BJ (cell line): ENCODE measurements around the gene EYA3. TPM values are rescaled to one million over a fixed set of nuclear protein-coding genes. Genes with fewer than 3 reads are reported as not detected.
"Not testable (repeated sequence)": the region's sequence is repeated elsewhere in the genome, so short reads cannot be mapped to it uniquely, and the experiment has no call there.

Experiments used
- CTCF ChIA-PET: fragments of 350-600 bp; formaldehyde crosslinking; extraction: SDS; loops from one replicate; lab custom pipeline; 2021; ENCODE audit warnings: antibody characterized with exemption, inconsistent platforms; lab: Yijun Ruan, JAX
- POLR2A ChIA-PET: fragments of 300-600 bp; sonication (Branson Sonifier 250); formaldehyde crosslinking; extraction: SDS; loops from one replicate; lab custom pipeline; 2021; ENCODE audit warnings: antibody characterized with exemption; lab: Charles Lee
- DNase-seq: peaks from one replicate; pipeline ENCODE4 v3.0.0-alpha.2; 2011; ENCODE audit warnings: low read depth
- H3K27me3 ChIP-seq: 2 replicates; pipeline ENCODE4 v1.6.0; 2011; ENCODE audit warnings: low read length; ENCODE audit not compliant: control insufficient read depth, insufficient read depth
- H3K36me3 ChIP-seq: 2 replicates; pipeline ENCODE4 v1.5.1; 2011; ENCODE audit warnings: low read length; ENCODE audit not compliant: control insufficient read depth, insufficient read depth
- H3K4me3 ChIP-seq: 2 replicates; pipeline ENCODE4 v1.5.1; 2011; ENCODE audit warnings: low read depth, mild to moderate bottlenecking, control low read depth, low read length
- CTCF ChIP-seq: IDR thresholded peaks from 2 replicates; pipeline ENCODE4 v1.5.1; 2011; ENCODE audit warnings: low read depth, mild to moderate bottlenecking, control low read depth, inconsistent platforms, low read length, moderate library complexity; ENCODE audit not compliant: insufficient read depth
- polyA plus RNA-seq: library from polyadenylated mRNA; depleted of rRNA; stranded (reverse); fragments of >200 nt; gene quantifications from 2 replicates; pipeline ENCODE4 v1.2.3, GENCODE V29; 2011

Gene EYA3
- polyA plus RNA-seq, 1 experiment = 8.6 TPM

- no peaks in the 10 kb centered on the region for H3K27me3 ChIP-seq
- TF ChIP-seq CTCF = no peak
- DNase-seq = no peak
- peaks cover 1% of the 10 kb centered on the region; the same call in 1 of the 2 replicates for H3K36me3 ChIP-seq
- POLR2A ChIA-PET = no interaction called here
- CTCF ChIA-PET = no interaction called here
- H3K4me3 ChIP-seq = no peak overlapping the region
These were observed 77.4 kb downstream of the EYA3 start for GRCh38 chr1:28010969-28011368.

- POLR2A ChIA-PET, H3K4me3 ChIP-seq, H3K27me3 ChIP-seq, H3K36me3 ChIP-seq, DNase-seq: not testable (repeated sequence)
- CTCF ChIA-PET = interaction anchor here (0.6 to 0.8 kb wide), 2 partner anchors 13 to 65 kb away, joined by 3 read pairs; no protein-coding TSS in a partner anchor
These were observed 85.3 kb downstream of the EYA3 start for GRCh38 chr1:28003117-28003516.

GRCh38 chr1:28002600-28002999 lies 85.8 kb downstream of the EYA3 start:
- POLR2A ChIA-PET = no interaction called here
- peaks cover 5% of the 10 kb centered on the region for H3K36me3 ChIP-seq

GRCh38 chr1:27999055-27999454 lies 89.4 kb downstream of the EYA3 start:
- H3K4me3 ChIP-seq = no peak overlapping the region
- DNase-seq = no peak
- no peaks in the 10 kb centered on the region for H3K27me3 ChIP-seq
- CTCF ChIA-PET = interaction anchor here (2.0 kb wide), 1 partner anchor 210 kb away, joined by 8 read pairs; no protein-coding TSS in a partner anchor
- TF ChIP-seq CTCF = no peak
- H3K36me3 ChIP-seq = peaks cover 9% of the 10 kb centered on the region
- POLR2A ChIA-PET = no interaction called here

More at GRCh38 chr1:28002600-28002999, 85.8 kb downstream of the EYA3 start:
- Histone ChIP-seq H3K4me3 (no peak overlapping the region), H3K27me3 (no peaks in the 10 kb centered on the region)
- CTCF ChIA-PET = no interaction called here
- TF ChIP-seq CTCF = no peak
- no peak for DNase-seq

GRCh38 chr1:27994526-27994925 lies 93.9 kb downstream of the EYA3 start:
- CTCF ChIA-PET = interaction anchor here (1.8 kb wide), 1 partner anchor 14 kb away, joined by 6 read pairs; no protein-coding TSS in a partner anchor

GRCh38 chr1:27994060-27994459 lies 94.3 kb downstream of the EYA3 start:
- peaks cover 16% of the 10 kb centered on the region for H3K36me3 ChIP-seq
- no peaks in the 10 kb centered on the region for H3K27me3 ChIP-seq
- DNase-seq = no peak
- POLR2A ChIA-PET = no interaction called here
- no peak overlapping the region for H3K4me3 ChIP-seq
- CTCF ChIA-PET = interaction anchor here (0.8 to 1.8 kb wide), 2 partner anchors 14 to 20 kb away, joined by 3 to 6 read pairs; no protein-coding TSS in a partner anchor
- no peak for TF ChIP-seq CTCF

More at GRCh38 chr1:27994526-27994925, 93.9 kb downstream of the EYA3 start:
- DNase-seq, POLR2A ChIA-PET, H3K27me3 ChIP-seq, H3K4me3 ChIP-seq: not testable (repeated sequence)
- peaks cover 17% of the 10 kb centered on the region for H3K36me3 ChIP-seq
